Prostate gland (tissue), 2 donors: ENCODE measurements around the gene ACTR1A.

Source experiments
- POLR2A ChIP-seq: fragments of 450-650 bp; IDR thresholded peaks from one replicate; pipeline ENCODE4 v1.6.1; 2016; ENCODE audit warnings: antibody characterized with exemption, mild to moderate bottlenecking
- POLR2AphosphoS5 ChIP-seq: sonication (generic); formaldehyde crosslinking; IDR thresholded peaks from one replicate; pipeline ENCODE4 v1.6.1; 2017; ENCODE audit warnings: antibody characterized with exemption
- TF ChIP-seq, protein P1 (sequence below), 4 experiments: fragments of 200-600 bp in 2 of 4; fragments of 450-650 bp in 2 of 4; sonication (generic) in 2 of 4; IDR thresholded peaks; 1 replicate in 3 of 4; 2 replicates in 1 of 4; pipeline ENCODE4 v1.5.1; 2016 to 2019; ENCODE audit warnings: antibody characterized with exemption in 4 of 4, mild to moderate bottlenecking in 2 of 4, moderate library complexity in 2 of 4

DNA sequence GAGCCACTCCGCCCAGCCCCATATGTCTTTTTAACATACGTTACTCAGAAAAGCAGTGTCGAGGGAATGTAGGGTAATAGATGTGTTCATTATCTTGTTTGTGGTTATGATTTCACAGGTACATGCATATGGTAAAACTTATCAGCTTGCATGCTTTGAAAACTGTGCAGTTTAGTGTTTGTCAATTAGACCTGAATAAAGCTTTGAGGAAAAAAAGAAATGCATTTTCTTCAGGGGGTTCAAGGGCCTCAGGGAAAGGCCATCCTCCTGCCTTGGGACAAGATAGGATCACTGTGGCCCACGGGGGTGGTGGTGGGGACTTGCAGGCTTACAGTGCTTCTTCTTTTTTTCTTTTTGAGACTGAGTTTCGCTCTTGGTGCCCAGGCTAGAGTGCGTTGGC, 35.2 kb downstream of the ACTR1A start:
- TF ChIP-seq, protein P1, sequence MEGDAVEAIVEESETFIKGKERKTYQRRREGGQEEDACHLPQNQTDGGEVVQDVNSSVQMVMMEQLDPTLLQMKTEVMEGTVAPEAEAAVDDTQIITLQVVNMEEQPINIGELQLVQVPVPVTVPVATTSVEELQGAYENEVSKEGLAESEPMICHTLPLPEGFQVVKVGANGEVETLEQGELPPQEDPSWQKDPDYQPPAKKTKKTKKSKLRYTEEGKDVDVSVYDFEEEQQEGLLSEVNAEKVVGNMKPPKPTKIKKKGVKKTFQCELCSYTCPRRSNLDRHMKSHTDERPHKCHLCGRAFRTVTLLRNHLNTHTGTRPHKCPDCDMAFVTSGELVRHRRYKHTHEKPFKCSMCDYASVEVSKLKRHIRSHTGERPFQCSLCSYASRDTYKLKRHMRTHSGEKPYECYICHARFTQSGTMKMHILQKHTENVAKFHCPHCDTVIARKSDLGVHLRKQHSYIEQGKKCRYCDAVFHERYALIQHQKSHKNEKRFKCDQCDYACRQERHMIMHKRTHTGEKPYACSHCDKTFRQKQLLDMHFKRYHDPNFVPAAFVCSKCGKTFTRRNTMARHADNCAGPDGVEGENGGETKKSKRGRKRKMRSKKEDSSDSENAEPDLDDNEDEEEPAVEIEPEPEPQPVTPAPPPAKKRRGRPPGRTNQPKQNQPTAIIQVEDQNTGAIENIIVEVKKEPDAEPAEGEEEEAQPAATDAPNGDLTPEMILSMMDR (IDR thresholded peaks at IDR 0.05): no peak
- TF ChIP-seq POLR2A (no peak), POLR2AphosphoS5 (no peak)
